Stimulated activated CD8-positive, alpha-beta memory T cell treated with anti-CD3 and anti-CD28 coated beads, Interleukin-7, amount 100 ng/mL, for 4 hours (primary cell): Measurements from ENCODE around the gene CTPS2.
"Not testable (repeated sequence)": the region's sequence is repeated elsewhere in the genome, so short reads cannot be mapped to it uniquely, and the experiment has no call there.

ENCODE experiments used
- DNase-seq, 2 donors: peaks; one replicate each; pipeline ENCODE4 v3.0.0-alpha.2; 2020; ENCODE audit warnings: low read depth in 2 of 2

Gene CTPS2

DNA sequence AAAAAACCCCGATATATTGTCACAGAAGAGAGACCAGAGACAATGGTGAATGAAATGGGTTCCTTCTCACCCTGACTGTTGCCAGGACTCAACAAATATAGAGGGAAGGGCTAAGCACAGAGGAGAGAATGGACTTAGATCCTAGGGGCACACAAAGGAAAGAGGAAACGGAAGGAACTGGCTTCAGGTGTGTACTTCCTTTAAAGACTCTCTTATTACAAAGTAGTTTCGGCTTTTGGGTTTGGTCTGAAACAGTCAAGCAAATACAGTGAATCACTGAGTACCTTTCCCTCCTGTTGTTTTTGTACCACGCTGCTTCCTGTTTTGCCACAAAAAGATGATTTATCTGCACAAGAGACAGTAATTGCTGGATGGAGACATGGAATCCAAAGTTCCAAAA lies 108.6 kb downstream of the CTPS2 start:
- no peak for DNase-seq

DNA sequence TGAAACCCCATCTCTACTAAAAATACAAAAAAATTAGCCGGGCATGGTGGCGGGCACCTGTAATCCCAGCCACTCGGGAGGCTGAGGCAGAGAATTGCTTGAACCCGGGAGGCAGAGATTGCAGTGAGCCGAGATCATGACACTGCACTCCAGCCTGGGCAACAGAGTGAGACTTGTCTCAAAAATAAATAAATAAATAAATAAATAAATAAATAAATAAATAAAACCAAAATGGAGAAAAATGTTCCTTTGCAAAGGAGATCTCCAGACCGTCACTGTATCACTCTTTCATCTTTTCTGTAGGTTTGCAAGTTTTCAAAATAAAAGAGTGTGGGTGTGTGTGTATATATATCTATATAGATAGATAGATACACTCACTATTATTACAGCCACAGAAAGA lies 109.2 kb downstream of the CTPS2 start:
- not testable (repeated sequence) for DNase-seq

GRCh38 chrX:16601885-16602284 lies 110.6 kb downstream of the CTPS2 start:
- DNase-seq: no peak

DNA sequence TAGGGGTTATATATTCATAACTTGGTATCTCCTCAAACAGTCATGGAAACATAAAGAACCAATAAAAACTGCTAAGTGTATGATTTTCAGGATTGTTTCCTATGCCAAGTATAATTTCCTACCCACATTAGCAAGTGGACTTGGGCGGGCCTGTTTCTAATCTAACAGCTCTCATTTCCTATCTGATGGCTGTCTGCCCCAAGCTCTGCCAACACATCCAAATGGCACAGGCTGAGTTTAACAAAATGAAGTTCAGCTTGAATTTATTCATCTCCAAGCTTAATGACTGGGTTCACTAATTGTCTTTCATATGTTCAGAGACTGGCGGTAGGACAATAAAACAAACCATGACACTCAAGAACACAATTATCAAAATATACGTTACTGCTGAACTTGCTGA lies 118.0 kb downstream of the CTPS2 start:
- DNase-seq: no peak

DNA sequence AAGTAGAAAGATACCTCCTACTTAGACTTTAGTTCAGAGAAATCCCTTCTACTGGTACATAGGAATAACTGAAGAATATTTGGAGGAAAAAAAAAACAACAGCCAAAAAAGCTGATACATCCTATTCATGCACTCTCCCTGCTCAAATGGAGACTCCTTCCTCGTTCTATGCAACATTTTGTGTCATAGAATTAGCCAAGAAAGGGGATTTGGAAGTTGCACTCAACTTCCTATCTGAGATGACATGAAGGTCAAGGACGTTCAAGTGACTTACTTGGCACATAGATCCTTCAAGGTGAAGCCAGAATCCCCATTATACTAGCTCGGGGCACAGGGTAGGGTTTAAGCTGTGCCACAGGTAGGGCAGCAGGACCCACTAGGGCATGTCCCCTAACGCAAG lies 118.7 kb downstream of the CTPS2 start:
- DNase-seq: no peak

GRCh38 chrX:16592194-16592770 lies 120.2 kb downstream of the CTPS2 start:
- no peak for DNase-seq

- no peak for DNase-seq
Measured at GRCh38 chrX:16589826-16590225, 122.6 kb downstream of the CTPS2 start.

GRCh38 chrX:16589211-16589610 lies 123.3 kb downstream of the CTPS2 start:
- no peak for DNase-seq

- no peak for DNase-seq
Measured at GRCh38 chrX:16588266-16588665, 124.2 kb downstream of the CTPS2 start.

DNA sequence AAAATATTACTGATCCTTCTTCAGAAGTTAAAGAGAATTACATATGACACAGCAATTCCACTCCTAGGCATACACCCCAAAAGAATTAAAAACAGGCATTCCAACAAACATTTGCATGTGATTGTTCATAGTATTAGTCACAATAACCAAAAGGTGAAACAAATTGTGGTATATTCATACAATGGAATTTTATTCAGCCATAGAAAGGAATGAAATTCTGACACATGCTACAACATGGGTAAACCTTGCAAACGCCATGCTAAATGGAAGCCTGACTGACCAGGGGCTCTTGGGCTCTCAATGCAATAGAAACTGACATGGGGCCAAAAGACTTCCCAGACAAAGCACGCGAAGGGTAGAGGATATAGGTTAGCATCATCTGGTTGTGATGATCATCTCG lies 124.6 kb downstream of the CTPS2 start:
- no peak for DNase-seq

- no peak for DNase-seq
Measured at GRCh38 chrX:16586377-16587112, 125.9 kb downstream of the CTPS2 start.

- DNase-seq: no peak
Measured at GRCh38 chrX:16585486-16586376, 126.7 kb downstream of the CTPS2 start.

- DNase-seq: not testable (repeated sequence)
Measured at GRCh38 chrX:16580004-16580797, 132.3 kb downstream of the CTPS2 start.

- no peak for DNase-seq
Measured at GRCh38 chrX:16579517-16579916, 133.0 kb downstream of the CTPS2 start.

DNA sequence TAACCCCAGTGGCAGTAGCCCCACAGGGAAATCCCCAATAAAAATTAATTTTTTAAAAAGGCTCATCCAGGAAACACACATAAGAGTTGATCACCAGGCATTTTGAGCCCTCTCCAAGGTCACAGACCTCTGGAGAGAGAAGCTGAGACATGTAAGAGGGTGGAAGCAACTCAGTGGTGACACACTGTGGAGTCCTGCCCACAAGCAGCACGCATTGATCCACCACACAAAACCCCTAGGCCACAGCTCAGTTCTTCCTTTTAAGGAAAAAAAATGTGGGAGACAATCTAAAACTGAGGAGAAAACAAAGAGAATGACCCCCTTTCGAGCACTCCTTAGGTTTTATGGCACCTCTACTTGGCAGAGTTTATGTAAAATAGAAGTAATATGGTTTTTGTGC lies 134.3 kb downstream of the CTPS2 start:
- DNase-seq: no peak

DNA sequence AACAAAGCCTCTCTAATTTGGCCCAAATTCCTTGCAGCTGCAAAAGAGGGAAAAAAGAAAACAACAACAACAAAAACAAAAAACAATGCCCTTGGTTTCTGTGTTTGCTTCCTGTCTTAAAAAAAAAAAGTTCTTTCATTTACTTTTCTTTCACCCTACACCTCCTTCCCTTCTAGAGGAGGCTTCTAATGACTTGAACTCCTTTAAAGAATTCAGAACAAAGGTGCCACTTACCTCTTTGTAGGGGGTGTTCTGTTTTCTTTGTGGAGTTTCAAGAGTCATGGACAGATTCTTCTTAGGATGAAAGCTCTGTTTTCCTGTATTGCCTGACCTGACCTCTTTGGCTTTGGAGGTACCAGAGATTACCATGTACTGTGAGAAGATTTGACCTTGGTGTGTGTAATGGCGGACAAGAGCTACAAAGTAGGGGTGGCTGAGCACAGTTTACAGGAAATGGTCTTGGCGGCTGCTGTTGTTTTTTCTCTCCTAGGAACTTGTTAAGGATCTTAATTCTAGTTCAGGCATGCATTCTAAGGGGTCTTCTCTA lies 134.9 kb downstream of the CTPS2 start:
- DNase-seq: no peak

- not testable (repeated sequence) for DNase-seq
Measured at GRCh38 chrX:16575388-16575787, 137.1 kb downstream of the CTPS2 start.

- DNase-seq: no peak
Measured at GRCh38 chrX:16573781-16574180, 138.7 kb downstream of the CTPS2 start.

DNA sequence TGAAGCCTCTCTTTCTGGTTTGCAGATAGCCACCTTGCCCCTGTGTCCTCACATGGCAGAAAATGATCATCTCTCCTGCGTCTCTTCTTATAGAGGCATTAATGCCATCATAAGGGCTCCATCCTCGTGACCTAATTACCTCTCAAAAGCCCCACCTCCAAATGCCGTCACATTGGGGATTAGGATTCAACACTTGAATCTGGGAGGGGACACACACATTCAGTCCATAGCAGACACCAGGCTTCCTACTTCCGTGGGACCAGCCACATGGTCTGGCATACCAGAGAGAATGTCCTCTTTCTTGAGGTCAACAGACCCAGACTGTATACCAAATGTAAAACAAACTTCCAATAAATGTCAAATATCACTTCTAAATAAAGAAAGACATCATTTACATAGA lies 144.8 kb downstream of the CTPS2 start:
- no peak for DNase-seq

GRCh38 chrX:16566571-16566970 lies 145.9 kb downstream of the CTPS2 start:
- DNase-seq: no peak

DNA sequence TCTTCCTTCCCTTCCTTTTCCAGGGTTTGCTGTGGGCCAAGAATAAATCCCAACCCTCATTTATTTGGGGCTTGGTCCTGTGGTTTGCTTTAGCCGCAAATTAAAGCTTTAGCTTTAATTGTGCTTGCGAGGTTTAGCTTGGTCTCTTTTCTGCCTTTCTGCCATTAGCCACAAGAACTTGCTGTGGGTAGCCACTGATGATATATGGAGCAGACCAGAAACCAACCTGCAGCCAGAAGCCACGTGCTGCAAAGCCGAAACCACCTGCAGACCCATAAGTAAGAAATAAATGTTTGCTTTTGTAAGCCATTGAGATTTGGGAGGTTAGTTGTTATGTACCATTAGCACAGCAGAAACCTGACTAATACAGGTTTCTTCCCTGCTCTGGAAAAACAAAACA lies 152.3 kb downstream of the CTPS2 start:
- no peak for DNase-seq

DNA sequence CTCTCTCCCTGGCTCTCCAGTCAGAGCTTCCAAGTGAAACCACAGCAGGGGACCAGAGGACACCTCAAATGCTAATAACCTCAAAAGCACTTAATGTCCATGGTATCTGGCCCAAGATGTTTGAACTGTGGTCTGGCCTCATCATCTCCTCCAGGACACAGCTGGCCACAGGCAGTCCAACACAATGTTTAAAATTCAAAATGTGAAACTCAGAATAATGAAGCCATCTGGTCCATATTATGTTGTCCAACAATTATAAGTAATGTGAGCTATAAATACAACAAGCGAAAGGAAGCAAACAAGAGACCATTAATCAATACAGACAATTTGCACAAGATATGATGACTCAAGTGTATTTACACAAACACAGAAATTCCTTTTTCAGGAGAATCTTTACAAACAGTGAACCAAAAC lies 153.3 kb downstream of the CTPS2 start:
- no peak for DNase-seq
